Transverse colon (tissue), 4 donors: Measurements from ENCODE around the gene CAMK2D.

Experiments
- CTCF ChIP-seq, 5 experiments: fragments of 200-600 bp in 3 of 5; fragments of 450-650 bp in 2 of 5; sonication (generic) in 3 of 5; IDR thresholded peaks; 1 replicate in 2 of 5; 2 replicates in 3 of 5; pipeline ENCODE4 v1.5.1; 2016 to 2017; ENCODE audit warnings: antibody characterized with exemption in 5 of 5, inconsistent platforms in 3 of 5, mild to moderate bottlenecking in 2 of 5, moderate library complexity in 1 of 5
- POLR2A ChIP-seq: fragments of 450-650 bp; IDR thresholded peaks from one replicate; pipeline ENCODE4 v1.6.1; 2016; ENCODE audit warnings: antibody characterized with exemption, mild to moderate bottlenecking, moderate library complexity
- POLR2AphosphoS5 ChIP-seq, 3 donors: sonication (generic); formaldehyde crosslinking; IDR thresholded peaks; one replicate each; pipeline ENCODE4 v1.6.1; 2016; ENCODE audit warnings: antibody characterized with exemption in 3 of 3

GRCh38 chr4:113675731-113676697, 85.5 kb downstream of the CAMK2D start:
- TF ChIP-seq CTCF (IDR thresholded peaks at IDR 0.05) (no peak), POLR2A (no peak), POLR2AphosphoS5 (IDR thresholded peaks at IDR 0.05) (no peak)
